GM06990 (cell line): ENCODE results near the gene FAM177B.

Experiments
- DNase-seq: peaks from one replicate; pipeline ENCODE4 v3.0.0-alpha.2; 2011; ENCODE audit not compliant: insufficient read length; ENCODE audit errors: extremely low read depth
- H3K27me3 ChIP-seq: replicated peaks from 2 replicates; pipeline ENCODE4 v1.6.0; 2011; ENCODE audit warnings: low read length; ENCODE audit not compliant: control insufficient read depth, insufficient read depth
- H3K36me3 ChIP-seq: 2 replicates; pipeline ENCODE4 v1.5.1; 2011; ENCODE audit warnings: low read length; ENCODE audit not compliant: control insufficient read depth, insufficient read depth
- H3K4me3 ChIP-seq: replicated peaks from 2 replicates; pipeline ENCODE4 v1.5.1; 2011; ENCODE audit warnings: low read depth, mild to moderate bottlenecking, control low read depth, low read length
- CTCF ChIP-seq: IDR thresholded peaks from 2 replicates; pipeline ENCODE4 v1.5.1; 2011; ENCODE audit warnings: low read length, control low read depth, mild to moderate bottlenecking, inconsistent platforms; ENCODE audit not compliant: insufficient read depth, poor library complexity, severe bottlenecking

FAM177B gene

GRCh38 chr1:222794656-222795474 lies 57.9 kb downstream of the FAM177B start:
- no peak for DNase-seq
- H3K4me3 ChIP-seq, result no peak overlapping the region
- no peak for TF ChIP-seq CTCF
- H3K36me3 ChIP-seq, result no peaks in the 10 kb centered on the region
- H3K27me3 ChIP-seq, result no peaks in the 10 kb centered on the region; the same call in 1 of the 2 replicates

- DNase-seq, result no peak
- TF ChIP-seq CTCF, result no peak
- no peaks in the 10 kb centered on the region for H3K36me3 ChIP-seq
- no peaks in the 10 kb centered on the region; the same call in 1 of the 2 replicates for H3K27me3 ChIP-seq
- no peak overlapping the region for H3K4me3 ChIP-seq
These were observed 61.1 kb downstream of the FAM177B start for GRCh38 chr1:222798116-222798515.

- no peak overlapping the region for H3K4me3 ChIP-seq
- no peak for TF ChIP-seq CTCF
- H3K36me3 ChIP-seq, result no peaks in the 10 kb centered on the region
- no peaks in the 10 kb centered on the region; the same call in 1 of the 2 replicates for H3K27me3 ChIP-seq
- DNase-seq, result no peak
These were observed 62.0 kb downstream of the FAM177B start for GRCh38 chr1:222798975-222799374.
